ENCODE results near the gene GMCL2.

DNA sequence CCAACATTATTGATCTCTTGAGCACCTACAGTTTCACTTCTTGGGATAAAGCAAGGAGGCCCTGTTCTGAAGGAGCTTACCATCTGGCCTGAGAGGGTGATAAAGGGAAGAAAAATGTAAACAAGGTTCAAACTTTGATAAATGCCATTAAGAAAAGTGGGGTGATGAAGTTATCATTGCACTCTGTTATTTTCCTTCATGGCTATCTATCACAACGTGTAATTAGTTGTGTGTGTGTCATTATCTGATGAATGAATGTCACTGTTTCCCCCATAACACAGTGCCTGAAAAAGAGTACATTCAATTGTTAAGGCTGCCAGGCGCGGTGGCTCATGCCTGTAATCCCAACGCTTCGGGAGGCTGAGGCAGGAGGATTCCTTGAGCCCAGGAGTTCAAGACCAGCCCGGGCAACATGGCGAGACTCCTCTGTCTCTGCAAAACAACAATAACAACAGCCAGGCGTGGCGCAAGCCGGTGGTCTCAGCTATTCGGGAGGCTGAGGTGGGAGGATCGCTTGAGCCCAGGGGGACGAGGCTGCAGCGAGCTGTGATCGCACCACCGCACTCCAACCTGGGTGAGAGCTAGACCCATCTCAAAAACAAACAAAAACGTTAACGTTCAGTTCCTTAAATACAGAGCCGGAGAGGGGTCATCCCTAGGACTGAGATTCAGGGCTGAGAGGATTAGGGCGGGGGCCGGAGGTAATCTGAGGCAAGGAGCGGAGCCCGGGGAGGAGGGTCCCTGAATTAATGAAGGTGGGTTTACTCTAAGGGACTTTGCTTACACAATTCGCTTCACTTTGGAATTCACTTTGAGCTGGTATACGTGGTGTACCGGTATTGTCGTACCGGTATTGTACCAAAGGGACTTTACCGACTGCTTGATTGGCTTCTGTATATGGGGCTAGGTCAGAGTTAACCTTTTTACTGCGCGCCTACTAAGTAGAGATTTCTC lies 34.4 kb downstream of the GMCL2 start:
- TF ChIP-seq, protein P1, sequence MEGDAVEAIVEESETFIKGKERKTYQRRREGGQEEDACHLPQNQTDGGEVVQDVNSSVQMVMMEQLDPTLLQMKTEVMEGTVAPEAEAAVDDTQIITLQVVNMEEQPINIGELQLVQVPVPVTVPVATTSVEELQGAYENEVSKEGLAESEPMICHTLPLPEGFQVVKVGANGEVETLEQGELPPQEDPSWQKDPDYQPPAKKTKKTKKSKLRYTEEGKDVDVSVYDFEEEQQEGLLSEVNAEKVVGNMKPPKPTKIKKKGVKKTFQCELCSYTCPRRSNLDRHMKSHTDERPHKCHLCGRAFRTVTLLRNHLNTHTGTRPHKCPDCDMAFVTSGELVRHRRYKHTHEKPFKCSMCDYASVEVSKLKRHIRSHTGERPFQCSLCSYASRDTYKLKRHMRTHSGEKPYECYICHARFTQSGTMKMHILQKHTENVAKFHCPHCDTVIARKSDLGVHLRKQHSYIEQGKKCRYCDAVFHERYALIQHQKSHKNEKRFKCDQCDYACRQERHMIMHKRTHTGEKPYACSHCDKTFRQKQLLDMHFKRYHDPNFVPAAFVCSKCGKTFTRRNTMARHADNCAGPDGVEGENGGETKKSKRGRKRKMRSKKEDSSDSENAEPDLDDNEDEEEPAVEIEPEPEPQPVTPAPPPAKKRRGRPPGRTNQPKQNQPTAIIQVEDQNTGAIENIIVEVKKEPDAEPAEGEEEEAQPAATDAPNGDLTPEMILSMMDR (IDR thresholded peaks at IDR 0.05): no peak
- TF ChIP-seq POLR2A (IDR thresholded peaks at IDR 0.05): no peak
